ENCODE results near the gene DVL3.
"Not testable (repeated sequence)": the region's sequence is repeated elsewhere in the genome, so short reads cannot be mapped to it uniquely, and the experiment has no call there.

The DVL3 gene

DNA sequence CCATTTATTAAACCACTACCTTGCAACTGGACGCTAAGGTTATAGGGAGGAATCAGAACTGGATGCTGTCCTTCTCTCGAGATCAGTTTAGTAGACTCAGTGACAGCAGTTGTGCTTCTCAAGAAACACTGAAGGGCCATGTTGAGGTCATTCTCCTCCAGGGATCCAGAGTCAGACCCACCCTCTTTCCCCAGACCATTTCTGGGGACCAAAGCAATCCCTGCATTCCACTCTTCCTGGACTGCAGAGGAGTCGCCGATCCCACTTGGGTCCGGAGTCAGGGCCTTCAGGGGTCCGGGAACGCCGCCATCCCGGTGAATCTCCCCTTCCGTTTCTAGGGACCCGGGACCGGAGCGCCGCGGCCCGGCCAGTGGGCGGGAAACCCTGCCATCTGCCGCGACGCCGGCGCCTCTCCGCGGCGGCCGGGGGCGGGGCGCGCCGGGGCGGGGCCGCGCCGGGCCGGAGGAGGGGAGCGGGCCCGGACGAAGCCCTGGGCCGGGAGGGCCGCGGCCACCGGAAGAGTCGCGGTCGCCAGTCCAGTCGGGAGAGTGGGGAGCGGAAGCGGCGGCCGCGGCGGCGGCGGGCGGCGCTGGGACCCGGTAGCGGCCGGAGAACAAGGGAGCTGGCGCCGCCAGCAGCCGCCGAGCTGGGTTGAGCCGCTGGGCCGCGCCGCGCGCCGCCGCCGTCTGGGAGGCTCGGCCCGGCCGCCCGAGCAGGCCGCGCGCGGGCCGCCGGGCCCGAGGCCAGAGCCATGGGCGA is at the start of gene DVL3:
DVL3 (plus strand) TSS at position 493 of the 759 bp plus-strand sequence; CDS start at position 752, 259 bp downstream.
- DNase-seq (ENCODE audit: insufficient read length, low spot score), result peak; percentile 94
- no peak for FAIRE-seq

DNA sequence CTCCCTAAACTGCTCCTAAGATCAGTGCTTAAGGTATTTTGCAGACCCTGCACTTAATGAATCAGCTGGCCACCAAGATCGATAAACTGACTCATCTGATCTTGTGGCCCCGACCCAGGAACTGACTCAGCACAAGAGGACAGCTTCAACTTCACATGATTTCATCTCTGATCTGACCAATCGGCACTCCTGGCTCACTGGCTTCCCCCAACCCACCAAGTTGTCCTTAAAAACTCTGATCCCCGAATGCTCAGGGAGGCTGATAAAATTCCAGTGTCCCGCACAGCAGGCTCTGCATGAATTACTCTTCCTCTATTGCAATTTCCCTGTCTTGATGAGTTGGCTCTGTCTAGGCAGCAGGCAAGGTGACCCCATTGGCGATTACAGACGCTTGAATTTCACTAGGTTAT is 44.9 kb upstream of the DVL3 start:
- no peak for DNase-seq (ENCODE audit: insufficient read length, low spot score)
- FAIRE-seq, result no peak

DNA sequence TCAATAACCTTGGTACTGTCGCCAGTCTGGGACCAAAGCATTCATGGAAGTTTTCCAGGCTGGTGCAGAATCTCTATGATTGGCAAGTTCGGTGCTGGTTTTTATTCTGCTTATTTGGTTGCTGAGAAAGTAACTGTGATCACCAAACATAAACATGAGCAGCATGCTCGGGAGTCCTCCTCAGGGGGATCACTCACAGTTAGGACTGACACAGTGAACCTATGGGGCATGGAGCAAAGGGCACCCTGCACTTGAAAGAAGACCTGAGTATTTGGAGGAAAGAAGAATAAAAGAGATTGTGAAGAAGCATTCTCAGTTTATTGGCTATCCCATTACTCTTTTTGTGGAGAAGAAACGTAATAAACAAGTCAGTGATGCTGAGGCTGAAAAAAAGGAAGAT is 39.2 kb upstream of the DVL3 start:
- no peak for DNase-seq (ENCODE audit: insufficient read length, low spot score)
- no peak for FAIRE-seq

DNA sequence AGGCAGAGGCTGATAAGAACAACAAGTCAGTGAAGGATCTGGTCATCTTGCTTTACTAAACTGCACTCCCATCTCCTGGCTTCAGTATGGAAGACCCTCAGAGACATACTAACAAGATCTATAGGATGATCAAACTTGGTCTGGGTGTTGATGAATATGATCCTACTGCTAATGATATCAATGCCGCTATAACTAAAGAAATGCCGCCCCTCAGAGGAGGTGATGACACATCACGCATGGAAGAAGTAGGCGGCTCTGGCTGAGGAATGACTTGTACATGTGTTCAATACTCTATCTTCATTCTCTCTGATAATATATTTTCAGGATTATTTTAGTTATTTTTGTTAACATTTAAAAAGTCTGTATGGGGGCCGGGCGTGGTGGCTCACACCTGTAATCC is 37.5 kb upstream of the DVL3 start:
- DNase-seq (ENCODE audit: insufficient read length, low spot score), result no peak
- no peak for FAIRE-seq

DNA sequence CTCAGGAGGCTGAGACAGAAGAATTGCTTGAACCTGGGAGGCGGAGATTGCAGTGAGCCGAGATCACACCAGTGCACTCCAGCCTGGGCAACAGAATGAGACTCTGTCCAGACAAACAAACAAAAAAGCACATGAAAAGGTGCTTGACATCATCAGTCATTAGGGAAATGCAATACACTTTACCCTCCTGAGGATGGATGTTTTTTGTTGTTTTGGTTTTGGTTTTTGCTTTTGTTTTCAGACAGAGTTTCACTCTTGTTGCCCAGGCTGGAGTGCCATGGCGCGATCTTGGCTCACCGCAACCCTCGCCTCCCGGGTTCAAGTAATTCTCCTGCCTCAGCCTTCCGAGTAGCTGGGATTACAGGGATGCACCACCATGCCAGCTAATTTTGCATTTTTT is 34.1 kb upstream of the DVL3 start:
- DNase-seq (ENCODE audit: insufficient read length, low spot score); FAIRE-seq: not testable (repeated sequence)

DNA sequence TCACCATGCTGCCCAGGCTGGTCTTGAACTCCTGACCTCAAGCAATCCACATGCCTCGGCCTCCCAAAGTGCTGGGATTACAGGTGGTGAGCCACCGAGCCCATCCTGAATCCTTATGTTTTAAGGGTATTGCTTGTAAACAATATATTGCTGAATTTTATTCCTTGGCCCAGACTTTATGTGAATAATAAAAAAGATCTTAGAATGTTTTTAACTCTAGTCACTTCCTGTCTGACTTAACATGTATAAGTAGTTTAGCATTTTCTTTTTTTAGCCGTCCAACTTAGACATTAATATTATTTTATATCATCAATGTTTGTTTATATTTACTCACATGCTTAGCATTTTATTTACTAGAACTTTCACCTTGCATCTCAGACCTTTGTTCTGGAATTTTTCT is 29.2 kb upstream of the DVL3 start:
- DNase-seq (ENCODE audit: insufficient read length, low spot score), result no peak
- no peak for FAIRE-seq

DNA sequence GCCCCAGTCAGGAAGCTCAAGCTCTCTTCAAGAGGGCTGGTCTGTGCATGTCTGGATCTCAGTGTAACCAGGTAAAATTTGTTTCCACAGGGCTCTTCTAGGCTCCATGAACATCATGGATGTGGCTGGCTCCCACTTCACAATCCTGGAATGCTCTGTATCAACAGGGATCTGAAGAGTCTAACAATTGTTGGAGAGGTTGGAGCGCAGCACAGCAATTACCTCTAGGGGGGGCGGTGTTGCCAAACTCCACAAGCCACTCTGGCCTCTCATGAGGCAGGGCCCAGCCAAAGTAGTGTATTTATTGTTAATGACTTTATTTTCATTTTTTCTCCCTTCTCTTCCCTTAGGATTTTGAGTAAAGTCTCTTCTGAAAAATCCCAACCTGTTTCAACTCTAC is 26.2 kb upstream of the DVL3 start:
- FAIRE-seq (no peak), DNase-seq (ENCODE audit: insufficient read length, low spot score) (no peak)

DNA sequence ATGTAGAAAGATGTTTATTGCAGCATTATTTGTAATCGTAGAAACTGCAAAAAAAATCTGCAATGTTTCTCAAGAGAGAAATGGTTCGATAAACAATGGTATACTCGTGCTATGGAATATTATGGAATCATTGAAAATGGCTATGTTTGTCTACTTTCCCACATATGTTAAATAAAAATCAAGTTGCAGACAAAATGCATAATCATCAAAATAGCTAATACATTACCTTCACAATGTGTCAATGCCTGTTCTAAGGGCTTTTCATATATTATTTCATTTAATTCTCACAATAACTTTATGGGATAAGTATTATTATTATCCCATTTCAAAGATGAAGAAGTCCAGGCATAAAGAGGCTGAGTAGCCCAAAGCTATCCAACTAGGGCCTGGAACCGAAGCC is 22.2 kb upstream of the DVL3 start:
- FAIRE-seq, result no peak
- DNase-seq (ENCODE audit: insufficient read length, low spot score), result no peak

DNA sequence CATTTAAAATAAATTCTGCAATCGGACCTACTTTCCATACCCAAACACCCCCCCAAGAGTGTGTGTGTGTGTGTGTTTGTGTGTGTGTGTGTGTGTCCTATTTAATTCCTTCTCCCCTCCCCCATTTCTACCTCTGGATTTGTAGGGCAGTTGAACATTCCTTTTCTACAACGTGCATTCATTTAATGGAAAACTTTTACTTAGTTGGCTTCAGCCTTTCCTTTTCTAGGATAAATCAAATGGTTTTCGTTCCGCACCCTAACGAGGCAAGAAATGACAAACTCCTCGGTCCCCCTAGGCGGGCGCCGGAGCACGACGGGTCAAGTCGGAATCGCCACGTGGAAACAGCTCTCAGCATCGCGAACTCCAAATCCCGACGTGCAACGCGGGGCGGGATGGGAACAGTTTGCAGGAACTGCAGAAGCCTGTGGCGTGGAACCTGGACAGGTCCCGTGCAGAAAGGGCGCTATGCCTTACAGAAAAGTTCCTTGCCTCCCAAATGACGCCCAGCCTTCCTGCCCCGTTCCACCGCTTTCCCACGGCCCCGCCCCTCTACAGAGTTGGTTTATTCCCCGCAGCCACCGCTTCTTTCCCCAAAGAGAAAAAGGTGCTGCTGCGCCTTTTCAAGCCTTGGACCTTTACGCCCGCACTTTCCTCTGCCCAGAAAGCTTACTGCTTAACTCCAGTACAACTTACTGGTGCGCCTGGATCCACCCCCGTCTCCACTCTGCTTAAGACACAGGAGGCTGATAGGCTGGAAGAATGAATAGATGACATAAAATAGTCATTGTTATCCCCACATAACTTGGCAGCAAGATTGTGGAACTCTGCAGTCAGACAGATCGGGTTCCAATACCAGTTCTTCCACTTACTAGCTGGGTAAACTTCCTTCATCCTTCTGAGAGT is 21.1 kb upstream of the DVL3 start:
- FAIRE-seq, result peak; percentile 85
- no peak for DNase-seq (ENCODE audit: insufficient read length, low spot score)

DNA sequence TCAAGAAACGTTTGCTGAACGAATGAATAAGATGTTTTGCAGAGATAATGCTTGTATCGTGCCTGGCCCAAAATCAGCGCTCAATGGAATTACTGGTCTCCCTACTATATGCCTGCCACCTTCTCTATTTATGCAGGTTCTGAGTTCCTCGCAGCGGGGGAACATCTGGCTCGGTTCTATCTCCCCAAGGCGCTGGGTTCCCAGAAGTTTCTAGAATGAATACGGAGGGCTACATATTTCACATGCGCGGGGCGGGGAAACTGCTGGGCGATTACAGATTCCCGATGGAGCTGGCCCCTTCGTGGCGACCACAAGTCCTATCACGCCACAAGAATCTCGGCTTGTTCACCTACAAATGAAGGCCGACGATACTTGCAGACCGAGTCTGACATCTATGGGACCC is 20.4 kb upstream of the DVL3 start:
- FAIRE-seq (no peak), DNase-seq (ENCODE audit: insufficient read length, low spot score) (no peak)

DNA sequence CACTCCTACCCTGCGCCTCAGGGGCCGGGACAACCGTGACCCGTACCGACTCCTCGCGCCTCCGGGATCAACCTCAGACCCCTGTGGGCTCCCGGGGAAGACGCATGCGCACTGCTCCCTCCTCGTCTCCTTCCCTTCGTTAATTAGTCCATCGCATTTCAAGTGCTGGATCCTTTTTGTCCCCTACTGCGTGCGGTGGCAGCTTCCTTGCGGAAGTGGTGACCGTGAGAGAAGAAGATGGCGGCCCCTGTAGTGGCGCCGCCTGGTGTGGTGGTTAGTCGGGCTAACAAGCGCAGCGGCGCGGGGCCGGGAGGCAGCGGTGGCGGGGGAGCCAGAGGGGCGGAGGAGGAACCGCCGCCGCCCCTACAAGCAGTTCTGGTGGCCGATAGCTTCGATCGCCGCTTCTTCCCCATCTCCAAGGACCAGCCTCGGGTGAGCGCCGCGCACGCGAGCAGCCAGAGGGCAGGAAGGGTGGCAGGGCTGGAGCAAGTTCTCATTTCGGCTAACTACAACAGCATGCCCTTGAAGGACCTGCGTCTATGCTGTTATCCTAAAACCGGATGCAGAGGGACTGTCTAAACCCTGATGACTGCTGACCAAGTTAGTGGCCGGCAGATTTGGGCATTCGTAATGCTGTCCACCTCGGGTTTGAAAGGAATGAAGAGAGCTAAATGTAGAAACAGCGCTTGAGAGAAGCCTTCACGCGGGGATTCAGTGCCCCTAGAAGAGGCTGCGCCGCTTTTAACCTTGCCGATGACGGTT is 19.8 kb upstream of the DVL3 start, which contains the start of gene EIF2B5:
EIF2B5 (plus strand) TSS at position 210 of the 762 bp plus-strand sequence; CDS start at position 238, 28 bp downstream.
- DNase-seq (ENCODE audit: insufficient read length, low spot score) (peak; percentile 72), FAIRE-seq (peak; percentile 96)

DNA sequence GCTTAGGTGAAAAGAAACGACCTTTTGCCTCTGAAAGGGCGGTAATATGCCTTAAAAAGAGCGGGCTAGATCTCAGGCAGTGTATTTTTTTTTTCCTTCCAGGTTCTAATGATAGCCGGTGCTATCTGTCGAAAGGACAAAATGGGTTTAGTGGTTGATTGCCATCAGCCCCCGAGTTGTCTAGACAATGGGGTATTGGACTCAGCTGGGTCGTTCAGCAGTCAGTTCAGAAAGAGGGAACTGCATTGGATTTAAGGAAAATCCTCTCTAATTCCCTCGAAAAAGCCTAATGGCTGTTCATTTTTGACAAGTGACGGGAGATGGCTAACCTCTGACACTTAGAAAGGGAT is 19.3 kb upstream of the DVL3 start:
- FAIRE-seq (no peak), DNase-seq (ENCODE audit: insufficient read length, low spot score) (no peak)

DNA sequence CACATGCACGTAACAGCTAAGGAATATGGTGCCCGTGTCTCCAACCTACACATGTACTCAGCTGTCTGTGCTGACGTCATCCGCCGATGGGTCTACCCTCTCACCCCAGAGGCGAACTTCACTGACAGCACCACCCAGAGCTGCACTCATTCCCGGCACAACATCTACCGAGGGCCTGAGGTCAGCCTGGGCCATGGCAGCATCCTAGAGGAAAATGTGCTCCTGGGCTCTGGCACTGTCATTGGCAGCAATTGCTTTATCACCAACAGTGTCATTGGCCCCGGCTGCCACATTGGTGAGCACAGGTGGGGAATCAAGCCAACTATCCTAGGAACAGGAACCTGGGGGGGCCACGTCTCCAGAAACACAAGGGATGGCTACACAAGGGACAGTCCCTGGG is 14.7 kb upstream of the DVL3 start:
- DNase-seq (ENCODE audit: insufficient read length, low spot score) (no peak), FAIRE-seq (no peak)

DNA sequence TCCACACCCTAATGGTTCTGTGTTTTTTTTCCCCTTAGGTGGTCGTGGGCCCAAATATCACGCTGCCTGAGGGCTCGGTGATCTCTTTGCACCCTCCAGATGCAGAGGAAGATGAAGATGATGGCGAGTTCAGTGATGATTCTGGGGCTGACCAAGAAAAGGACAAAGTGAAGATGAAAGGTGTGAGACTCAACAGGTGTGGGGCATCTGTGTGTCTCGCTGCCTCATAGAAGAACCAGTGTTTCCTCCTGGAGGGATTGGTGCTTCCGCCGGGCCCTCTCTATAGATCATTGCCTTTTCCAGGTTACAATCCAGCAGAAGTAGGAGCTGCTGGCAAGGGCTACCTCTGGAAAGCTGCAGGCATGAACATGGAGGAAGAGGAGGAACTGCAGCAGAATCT is 13.0 kb upstream of the DVL3 start:
- FAIRE-seq, result no peak
- no peak for DNase-seq (ENCODE audit: insufficient read length, low spot score)

DNA sequence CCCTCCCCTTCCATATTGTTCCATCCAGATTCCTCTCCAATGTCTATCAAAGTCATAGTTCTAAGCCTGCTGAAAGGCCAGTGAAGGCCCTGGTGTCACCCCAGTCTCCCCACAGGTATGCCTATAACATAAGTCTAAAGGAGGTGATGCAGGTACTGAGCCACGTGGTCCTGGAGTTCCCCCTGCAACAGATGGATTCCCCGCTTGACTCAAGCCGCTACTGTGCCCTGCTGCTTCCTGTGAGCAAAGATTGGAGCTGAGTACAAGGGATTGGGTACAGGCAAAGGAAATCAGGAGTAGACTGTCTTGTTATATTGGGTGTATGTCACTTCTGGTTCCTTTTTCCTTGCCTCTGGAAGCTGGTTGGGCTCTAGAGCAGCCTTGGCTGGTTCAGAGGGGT is 11.8 kb upstream of the DVL3 start:
- FAIRE-seq (no peak), DNase-seq (ENCODE audit: insufficient read length, low spot score) (no peak)

DNA sequence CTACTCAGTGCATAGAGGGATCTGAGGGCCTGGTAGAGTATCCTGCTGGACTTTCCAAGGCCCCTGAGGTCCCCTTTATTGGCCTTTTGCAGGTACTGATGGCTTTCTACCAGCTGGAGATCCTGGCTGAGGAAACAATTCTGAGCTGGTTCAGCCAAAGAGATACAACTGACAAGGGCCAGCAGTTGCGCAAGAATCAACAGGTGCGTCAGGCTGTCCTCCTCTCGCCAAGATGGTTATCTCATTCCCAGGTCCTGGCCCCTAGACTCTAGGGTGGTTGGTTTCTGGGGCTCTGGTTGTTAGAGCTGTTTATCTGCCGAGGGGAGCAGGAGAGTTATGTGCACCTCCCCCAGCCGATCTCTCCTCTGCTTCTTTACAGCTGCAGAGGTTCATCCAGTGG is 10.7 kb upstream of the DVL3 start:
- FAIRE-seq, result no peak
- DNase-seq (ENCODE audit: insufficient read length, low spot score), result no peak

DNA sequence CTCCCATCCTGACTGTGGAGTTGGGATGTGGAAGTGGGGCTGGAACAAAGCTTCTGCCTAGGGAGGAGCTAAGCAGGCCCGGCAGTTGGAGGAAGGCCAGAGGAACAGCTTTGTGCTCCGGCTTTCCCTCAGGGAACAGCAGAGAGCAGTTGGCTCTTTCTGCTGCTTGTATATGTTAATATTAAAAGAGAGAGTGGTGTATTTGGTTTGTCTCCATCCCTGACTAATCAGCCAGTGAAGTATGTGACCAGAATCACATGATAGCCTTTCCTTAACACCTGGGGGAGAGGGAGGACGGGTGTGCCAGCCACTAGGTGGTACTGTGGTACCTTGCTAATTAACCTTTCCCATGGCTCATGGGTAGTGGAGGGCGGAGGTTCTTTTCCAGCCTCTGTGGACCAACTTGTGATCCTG is 10.1 kb upstream of the DVL3 start:
- DNase-seq (ENCODE audit: insufficient read length, low spot score) (no peak), FAIRE-seq (no peak)

DNA sequence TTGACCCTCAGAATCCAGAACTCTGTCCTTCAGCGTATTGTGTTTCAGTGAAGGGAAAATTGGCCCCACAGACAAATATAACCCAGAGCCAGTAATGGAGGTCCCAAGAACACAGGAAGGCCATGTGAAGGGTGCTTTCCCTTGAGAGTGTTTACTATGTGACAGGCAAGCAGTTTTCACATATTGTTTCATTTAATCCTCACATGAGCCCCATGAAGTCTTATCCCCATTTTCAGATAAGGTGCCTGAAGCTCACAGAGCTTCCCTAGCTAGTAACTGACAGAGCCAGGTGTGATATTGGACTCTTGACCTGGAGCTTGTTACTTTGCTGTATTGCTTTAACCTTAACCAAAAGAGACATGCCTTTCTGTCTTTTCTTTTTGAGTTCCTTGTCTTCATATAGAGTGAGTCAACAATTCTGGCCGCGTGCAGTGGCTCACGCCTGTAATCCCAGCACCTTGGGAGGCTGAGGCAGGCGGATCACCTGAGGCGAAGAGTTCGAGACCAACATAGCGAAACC is 9.4 kb upstream of the DVL3 start:
- no peak for DNase-seq (ENCODE audit: insufficient read length, low spot score)
- no peak for FAIRE-seq

DNA sequence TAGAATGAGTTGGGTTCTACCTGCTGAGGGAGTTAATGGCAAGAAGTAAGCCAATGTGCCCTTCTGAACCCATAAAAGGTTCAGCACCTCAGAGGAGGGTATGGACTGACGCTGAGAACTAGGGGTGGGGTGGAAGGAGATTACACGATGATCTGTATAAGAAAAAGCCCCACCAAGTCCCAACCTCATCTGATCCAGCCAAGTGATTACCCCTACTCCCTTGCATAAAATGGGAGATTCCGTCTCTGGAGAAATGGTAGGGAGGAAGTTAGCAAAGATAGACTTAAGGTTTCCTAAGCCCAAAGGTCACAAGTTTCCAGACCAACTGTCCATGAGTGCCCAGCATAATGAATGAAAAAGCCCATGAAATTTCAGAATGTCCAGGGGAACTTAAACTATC is 7.1 kb upstream of the DVL3 start:
- DNase-seq (ENCODE audit: insufficient read length, low spot score) (no peak), FAIRE-seq (no peak)

DNA sequence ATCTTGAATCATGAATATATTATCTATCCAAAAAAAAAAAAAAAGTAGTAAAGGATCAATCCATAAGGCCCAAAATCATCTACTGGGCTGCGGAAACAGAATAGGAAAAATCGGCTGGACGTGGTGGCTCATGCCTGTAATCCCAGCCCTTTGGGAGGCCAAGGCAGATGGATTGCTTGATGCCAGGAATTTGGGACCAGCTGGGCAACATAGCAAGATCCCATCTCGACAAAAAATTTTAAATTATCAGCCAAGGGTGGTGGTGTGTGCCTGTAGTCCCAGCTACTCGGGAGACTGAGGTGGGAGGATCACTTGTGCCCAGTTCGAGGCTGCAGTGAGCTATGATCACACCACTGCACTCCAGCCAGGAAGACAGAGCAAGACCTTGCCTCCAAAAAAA is 6.1 kb upstream of the DVL3 start:
- no peak for DNase-seq (ENCODE audit: insufficient read length, low spot score)
- no peak for FAIRE-seq

DNA sequence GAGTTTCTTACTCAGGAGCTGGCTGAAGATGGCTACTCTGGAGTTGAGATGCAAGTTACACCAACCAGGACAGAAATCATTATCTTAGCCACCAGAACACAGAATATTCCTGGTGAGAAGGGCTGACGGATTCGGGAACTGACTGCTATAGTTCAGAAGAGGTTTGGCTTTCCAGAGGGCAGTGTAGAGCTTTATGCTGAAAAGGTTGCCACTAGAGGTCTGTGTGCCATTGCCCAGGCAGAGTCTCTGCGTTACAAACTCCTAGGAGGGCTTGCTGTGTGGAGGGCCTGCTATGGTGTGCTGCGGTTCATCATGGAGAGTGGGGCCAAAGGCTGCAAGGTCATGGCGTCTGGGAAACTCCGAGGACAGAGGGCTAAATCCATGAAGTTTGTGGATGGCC is 5.4 kb upstream of the DVL3 start:
- FAIRE-seq; DNase-seq (ENCODE audit: insufficient read length, low spot score): not testable (repeated sequence)

All from GM19239 (cell line).